ENCODE measurements around the gene FREM1. TPM values are rescaled to one million over a fixed set of nuclear protein-coding genes. Genes with fewer than 3 reads are reported as not detected.

Gene FREM1
- total RNA-seq, 4 donors from 2014 or later = 1.3 to 5.0 (median 2.2) TPM

DNA sequence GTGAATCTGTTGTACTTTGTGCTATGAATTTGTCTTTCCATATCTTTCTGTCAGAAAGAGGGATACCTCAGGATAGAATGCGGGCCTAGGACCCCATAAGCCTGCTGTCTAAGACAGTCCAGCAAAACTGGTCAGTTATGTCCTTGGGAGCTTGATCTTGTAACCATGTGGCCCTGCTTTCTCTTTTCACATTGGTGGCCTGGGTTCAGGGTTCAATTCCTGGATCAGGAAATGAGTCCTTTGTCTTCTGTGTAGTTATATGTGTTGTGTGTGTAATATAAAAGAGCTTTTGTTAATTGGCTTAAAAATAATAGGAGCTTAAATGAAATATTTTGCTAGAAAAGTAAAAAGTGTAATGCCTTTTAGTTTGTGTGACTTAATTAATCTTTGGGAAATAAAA, 16.9 kb downstream of the FREM1 start:
- TF ChIP-seq CTCF (IDR thresholded peaks at IDR 0.05) = no peak
- ATAC-seq (ENCODE audit: low FRiP score) (no peak), DNase-seq (ENCODE audit: low spot score) (no peak)

- ATAC-seq (ENCODE audit: low FRiP score) (no peak), DNase-seq (ENCODE audit: low spot score) (no peak)
- TF ChIP-seq CTCF (IDR thresholded peaks at IDR 0.05) = no peak
Measured at GRCh38 chr9:14891332-14891731, 18.9 kb downstream of the FREM1 start.

- ATAC-seq (ENCODE audit: low FRiP score) (no peak), DNase-seq (ENCODE audit: low spot score) (no peak)
- no peak for TF ChIP-seq CTCF (IDR thresholded peaks at IDR 0.05)
Measured at GRCh38 chr9:14889451-14889850, 20.8 kb downstream of the FREM1 start.

GRCh38 chr9:14888875-14889274, 21.4 kb downstream of the FREM1 start:
- ATAC-seq (ENCODE audit: low FRiP score) (no peak), DNase-seq (ENCODE audit: low spot score) (no peak)
- TF ChIP-seq CTCF (IDR thresholded peaks at IDR 0.05) = no peak

GRCh38 chr9:14888272-14888671, 22.0 kb downstream of the FREM1 start:
- TF ChIP-seq CTCF (IDR thresholded peaks at IDR 0.05) = no peak
- ATAC-seq (ENCODE audit: low FRiP score) (no peak), DNase-seq (ENCODE audit: low spot score) (no peak)

- DNase-seq (ENCODE audit: low spot score) (no peak), ATAC-seq (ENCODE audit: low FRiP score) (no peak)
- no peak for TF ChIP-seq CTCF (IDR thresholded peaks at IDR 0.05)
Measured at GRCh38 chr9:14887149-14887548, 23.1 kb downstream of the FREM1 start.

- no peak for TF ChIP-seq CTCF (IDR thresholded peaks at IDR 0.05)
- DNase-seq (ENCODE audit: low spot score) (no peak), ATAC-seq (ENCODE audit: low FRiP score) (no peak)
Measured at GRCh38 chr9:14883310-14883944, 26.8 kb downstream of the FREM1 start.
